Uterus (tissue), 4 donors: ENCODE data around the gene PRSS53. TPM values are rescaled to one million over a fixed set of nuclear protein-coding genes. Genes with fewer than 3 reads are reported as not detected.
A peak's percentile ranks its signal among the peaks of the same experiment; 100 is the strongest.

Source experiments
- DNase-seq, 2 donors: peaks; one replicate each; pipeline ENCODE4 v3.0.0-alpha.2; 2019 to 2020
- H3K27ac ChIP-seq, 2 donors: fragments of 200-600 bp; sonication (generic); 1 replicate in 1 of 2; 2 replicates in 1 of 2; pipeline ENCODE4 v1.5.1; 2016 to 2018
- H3K27me3 ChIP-seq, 2 donors: fragments of 200-600 bp; sonication (generic); one replicate each; pipeline ENCODE4 v1.5.1; 2018 to 2019; ENCODE audit warnings: control low read depth in 1 of 2
- H3K36me3 ChIP-seq, 2 donors: fragments of 200-600 bp; sonication (generic); one replicate each; pipeline ENCODE4 v1.5.1; 2019; ENCODE audit warnings: control low read depth in 1 of 2
- H3K4me1 ChIP-seq, 2 donors: fragments of 200-600 bp; sonication (generic); one replicate each; pipeline ENCODE4 v1.5.1; 2018 to 2019; ENCODE audit warnings: control low read depth in 1 of 2
- H3K4me3 ChIP-seq, 2 donors: fragments of 200-600 bp; sonication (generic); 1 replicate in 1 of 2; 2 replicates in 1 of 2; pipeline ENCODE4 v1.5.1; 2018 to 2019; ENCODE audit warnings: mild to moderate bottlenecking in 1 of 2
- H3K9me3 ChIP-seq, 2 donors: fragments of 200-600 bp; sonication (generic); one replicate each; pipeline ENCODE4 v1.5.1; 2019; ENCODE audit warnings: control low read depth in 1 of 2
- POLR2A ChIP-seq, 2 donors: fragments of 450-650 bp; IDR thresholded peaks; one replicate each; pipeline ENCODE4 v1.6.1; 2016; ENCODE audit warnings: antibody characterized with exemption in 2 of 2, mild to moderate bottlenecking in 1 of 2, moderate library complexity in 1 of 2
- intact Hi-C: fragments of 100-400 bp; cut with DNase I; formaldehyde crosslinking; loops from one replicate; pipeline ENCODE4 v1.15.1; 2023; ENCODE audit warnings: low total_unique reads
- total RNA-seq, 4 donors: library from RNA; depleted of rRNA in 3 of 4; stranded (reverse); fragments of >200 nt in 3 of 4; gene quantifications; one replicate each; pipeline versions ENCODE4 v1.1.0 to v1.2.4, GENCODE V29; 2014 to 2023
- TF ChIP-seq, protein P1 (sequence below), 4 experiments: fragments of 200-600 bp in 2 of 4; fragments of 450-650 bp in 2 of 4; sonication (generic) in 2 of 4; IDR thresholded peaks; one replicate each; pipeline ENCODE4 v1.5.1; 2016 to 2019; ENCODE audit warnings: antibody characterized with exemption in 4 of 4, mild to moderate bottlenecking in 2 of 4, moderate library complexity in 1 of 4
- donor health status: DM: yes; HTN: yes; CAD: no.

PRSS53 gene
- total RNA-seq, 4 donors from 2014 or later = under 0.01 to 5.5 (median 2.4) TPM; not detected in 1

DNA sequence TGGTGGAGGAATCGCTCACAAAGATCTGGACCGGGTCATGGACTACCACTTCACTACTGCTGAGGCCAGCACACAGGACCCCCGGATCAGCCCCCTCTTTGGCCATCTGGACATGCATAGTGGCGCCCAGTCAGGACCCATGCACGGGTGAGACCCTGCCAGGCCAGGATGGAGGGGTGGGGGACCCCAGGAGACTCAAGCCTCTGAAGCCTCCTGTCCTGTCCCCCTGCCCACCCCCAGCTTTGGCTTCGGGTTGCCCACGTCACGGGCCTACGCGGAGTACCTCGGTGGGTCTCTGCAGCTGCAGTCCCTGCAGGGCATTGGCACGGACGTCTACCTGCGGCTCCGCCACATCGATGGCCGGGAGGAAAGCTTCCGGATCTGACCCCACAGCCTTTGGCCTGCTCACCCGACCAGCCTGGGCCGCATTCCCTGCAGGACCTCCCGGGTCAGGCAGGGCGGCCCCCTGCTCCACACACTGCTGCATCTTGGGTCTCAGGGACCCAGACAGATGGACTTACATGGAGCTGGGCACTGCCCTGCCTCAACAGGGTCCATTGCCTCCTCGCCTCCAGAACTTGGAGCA lies 23.2 kb upstream of the PRSS53 start:
- peaks cover 0 to 10% of the 10 kb centered on the region in 2 donors for H3K4me1 ChIP-seq
- intact Hi-C loops = no loop called here

DNA sequence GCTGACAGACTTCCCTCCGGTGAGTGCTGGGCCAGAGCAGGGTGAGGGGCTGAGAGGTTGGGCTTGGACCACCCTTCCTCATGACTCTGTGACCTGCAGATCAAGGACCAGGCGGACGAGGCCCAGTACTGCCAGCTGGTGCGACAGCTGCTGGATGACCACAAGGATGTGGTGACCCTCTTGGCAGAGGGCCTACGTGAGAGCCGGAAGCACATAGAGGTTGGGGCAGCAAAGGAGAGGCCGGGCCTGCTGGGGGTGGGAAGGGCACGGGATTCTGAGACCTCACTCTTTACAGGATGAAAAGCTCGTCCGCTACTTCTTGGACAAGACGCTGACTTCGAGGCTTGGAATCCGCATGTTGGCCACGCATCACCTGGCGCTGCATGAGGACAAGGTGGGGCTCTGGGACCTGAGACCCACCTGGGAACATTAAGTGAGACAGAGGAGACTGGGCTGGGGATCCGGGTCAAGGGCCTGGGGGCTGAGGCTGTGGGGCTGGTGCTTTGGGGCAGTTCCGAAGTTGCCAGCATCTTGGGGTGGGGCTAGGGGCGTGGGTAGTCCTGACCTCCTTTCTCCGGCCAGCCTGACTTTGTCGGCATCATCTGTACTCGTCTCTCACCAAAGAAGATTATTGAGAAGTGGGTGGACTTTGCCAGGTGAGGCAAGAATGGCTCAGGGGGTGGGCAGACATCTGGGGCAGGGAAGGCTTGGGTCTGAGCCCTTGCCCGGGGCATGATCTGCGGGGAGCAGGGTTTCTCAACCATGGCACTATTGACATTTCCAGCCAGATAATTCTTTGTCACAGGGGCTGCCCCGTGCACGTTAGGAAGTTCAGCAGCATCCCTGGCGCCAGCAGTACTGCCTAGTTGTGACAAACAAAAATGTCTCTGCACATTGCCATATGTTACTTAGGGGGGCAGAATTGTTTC lies 21.6 kb upstream of the PRSS53 start:
- Histone ChIP-seq H3K36me3 (no peaks in the 10 kb centered on the region), H3K9me3 (no peaks in the 10 kb centered on the region), H3K4me1 (peaks cover 0 to 6% of the 10 kb centered on the region in 2 donors), H3K27me3 (no peaks in the 10 kb centered on the region), H3K27ac (no peak overlapping the region), H3K4me3 (no peak overlapping the region)
- intact Hi-C loops = no loop called here
- no peak for DNase-seq
- no peak for TF ChIP-seq POLR2A (IDR thresholded peaks at IDR 0.05)
- TF ChIP-seq, protein P1, sequence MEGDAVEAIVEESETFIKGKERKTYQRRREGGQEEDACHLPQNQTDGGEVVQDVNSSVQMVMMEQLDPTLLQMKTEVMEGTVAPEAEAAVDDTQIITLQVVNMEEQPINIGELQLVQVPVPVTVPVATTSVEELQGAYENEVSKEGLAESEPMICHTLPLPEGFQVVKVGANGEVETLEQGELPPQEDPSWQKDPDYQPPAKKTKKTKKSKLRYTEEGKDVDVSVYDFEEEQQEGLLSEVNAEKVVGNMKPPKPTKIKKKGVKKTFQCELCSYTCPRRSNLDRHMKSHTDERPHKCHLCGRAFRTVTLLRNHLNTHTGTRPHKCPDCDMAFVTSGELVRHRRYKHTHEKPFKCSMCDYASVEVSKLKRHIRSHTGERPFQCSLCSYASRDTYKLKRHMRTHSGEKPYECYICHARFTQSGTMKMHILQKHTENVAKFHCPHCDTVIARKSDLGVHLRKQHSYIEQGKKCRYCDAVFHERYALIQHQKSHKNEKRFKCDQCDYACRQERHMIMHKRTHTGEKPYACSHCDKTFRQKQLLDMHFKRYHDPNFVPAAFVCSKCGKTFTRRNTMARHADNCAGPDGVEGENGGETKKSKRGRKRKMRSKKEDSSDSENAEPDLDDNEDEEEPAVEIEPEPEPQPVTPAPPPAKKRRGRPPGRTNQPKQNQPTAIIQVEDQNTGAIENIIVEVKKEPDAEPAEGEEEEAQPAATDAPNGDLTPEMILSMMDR (IDR thresholded peaks at IDR 0.05) = no peak

More for the DNA sequence above, 23.2 kb upstream of the PRSS53 start:
- DNase-seq = no peak
- Histone ChIP-seq H3K9me3 (no peaks in the 10 kb centered on the region), H3K27ac (no peak overlapping the region), H3K27me3 (no peaks in the 10 kb centered on the region), H3K4me3 (no peak overlapping the region), H3K36me3 (no peaks in the 10 kb centered on the region)
- TF ChIP-seq POLR2A (IDR thresholded peaks at IDR 0.05) = no peak
- TF ChIP-seq, protein P1 (IDR thresholded peaks at IDR 0.05) = no peak

DNA sequence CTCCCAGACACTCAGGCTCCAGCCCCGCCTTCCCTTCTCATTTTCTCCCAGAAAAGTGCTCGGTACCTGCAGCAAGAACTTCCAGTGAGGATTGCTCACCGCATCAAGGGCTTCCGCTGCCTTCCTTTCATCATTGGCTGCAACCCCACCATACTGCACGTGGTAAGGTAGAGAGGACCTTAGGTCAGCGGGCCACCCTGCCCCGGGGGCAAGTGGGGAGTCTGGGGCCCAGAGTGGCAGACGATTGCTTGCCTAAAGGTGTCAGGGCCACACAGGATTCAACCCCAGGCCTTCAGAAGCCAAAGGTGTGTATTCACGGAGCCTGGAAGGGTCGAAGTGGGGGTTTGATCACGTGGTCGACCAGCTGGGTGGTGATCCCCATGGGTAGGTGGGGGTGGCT lies 20.9 kb upstream of the PRSS53 start:
- Histone ChIP-seq H3K4me3 (no peak overlapping the region), H3K27me3 (no peaks in the 10 kb centered on the region), H3K4me1 (peaks cover 0 to 6% of the 10 kb centered on the region in 2 donors), H3K9me3 (no peaks in the 10 kb centered on the region), H3K27ac (no peak overlapping the region), H3K36me3 (no peaks in the 10 kb centered on the region)
- TF ChIP-seq POLR2A (IDR thresholded peaks at IDR 0.05) = no peak
- TF ChIP-seq, protein P1 (IDR thresholded peaks at IDR 0.05) = no peak
- DNase-seq = no peak
- intact Hi-C loops = no loop called here

DNA sequence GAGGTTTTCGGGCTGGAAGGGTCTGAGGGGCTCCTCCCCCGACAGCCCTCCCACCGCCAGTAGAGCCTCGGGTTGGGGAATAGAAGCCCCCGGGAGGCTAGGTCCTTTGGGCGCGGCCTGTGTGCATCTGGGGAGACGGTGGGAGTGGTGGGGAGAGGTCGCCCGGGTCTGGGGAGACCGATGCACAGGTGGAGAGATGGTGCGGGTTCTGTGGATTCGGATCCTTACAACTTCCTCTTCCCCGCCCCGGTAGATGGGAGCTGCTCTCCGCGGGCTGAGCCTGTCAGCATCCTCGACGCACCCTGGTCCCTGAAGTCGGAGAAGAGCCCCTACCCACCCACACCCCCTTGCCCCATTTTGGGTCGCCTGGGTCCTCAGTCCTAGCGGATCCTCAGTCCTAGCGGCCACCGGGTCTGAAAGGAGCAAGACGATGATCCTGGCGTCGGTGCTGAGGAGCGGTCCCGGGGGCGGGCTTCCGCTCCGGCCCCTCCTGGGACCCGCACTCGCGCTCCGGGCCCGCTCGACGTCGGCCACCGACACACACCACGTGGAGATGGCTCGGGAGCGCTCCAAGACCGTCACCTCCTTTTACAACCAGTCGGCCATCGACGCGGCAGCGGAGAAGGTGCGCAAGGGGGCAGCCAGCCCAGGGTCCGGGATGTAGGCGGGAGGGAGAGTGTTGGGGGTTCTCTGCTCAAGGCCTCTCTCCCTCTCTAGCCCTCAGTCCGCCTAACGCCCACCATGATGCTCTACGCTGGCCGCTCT lies 20.2 kb upstream of the PRSS53 start:
- no peaks in the 10 kb centered on the region for H3K9me3 ChIP-seq
- intact Hi-C loops = no loop called here
- DNase-seq = no peak
- TF ChIP-seq, protein P1 (IDR thresholded peaks at IDR 0.05) = no peak
- TF ChIP-seq POLR2A (IDR thresholded peaks at IDR 0.05) = no peak
- H3K27me3 ChIP-seq = no peaks in the 10 kb centered on the region
- H3K4me1 ChIP-seq = peaks cover 0 to 6% of the 10 kb centered on the region in 2 donors
- no peaks in the 10 kb centered on the region for H3K36me3 ChIP-seq
- H3K4me3 ChIP-seq = peak overlapping the region; percentile 63 to 82
- H3K27ac ChIP-seq = peak overlapping the region; percentile 82 to 86
